Hepatocyte (in vitro differentiated cells): ENCODE data around the gene SRSF7. TPM values are rescaled to one million over a fixed set of nuclear protein-coding genes. Genes with fewer than 3 reads are reported as not detected.

Experiments
- DNase-seq: peaks from one replicate; pipeline ENCODE4 v3.0.0-alpha.2; 2016; ENCODE audit warnings: low spot score
- H2AFZ ChIP-seq: fragments of 200-600 bp; sonication (generic); 2 replicates; pipeline ENCODE4 v1.6.0; 2016; ENCODE audit warnings: antibody characterized with exemption, mild to moderate bottlenecking
- H3K27ac ChIP-seq: fragments of 200-600 bp; sonication (generic); 2 replicates; pipeline ENCODE4 v1.5.1; 2016; ENCODE audit warnings: mild to moderate bottlenecking
- H3K27me3 ChIP-seq: fragments of 200-600 bp; sonication (generic); 2 replicates; pipeline ENCODE4 v1.6.1; 2016
- H3K36me3 ChIP-seq: fragments of 200-600 bp; sonication (generic); replicated peaks from 2 replicates; pipeline ENCODE4 v1.5.1; 2016; ENCODE audit warnings: low read depth; ENCODE audit not compliant: insufficient read depth
- H3K4me1 ChIP-seq: fragments of 200-600 bp; sonication (generic); 2 replicates; pipeline ENCODE4 v1.5.1; 2016; ENCODE audit warnings: mild to moderate bottlenecking, moderate library complexity; ENCODE audit not compliant: insufficient read depth
- H3K4me2 ChIP-seq: fragments of 200-600 bp; sonication (generic); 2 replicates; pipeline ENCODE4 v1.6.0; 2016
- H3K4me3 ChIP-seq: fragments of 200-600 bp; sonication (generic); 2 replicates; pipeline ENCODE4 v1.5.1; 2016; ENCODE audit warnings: mild to moderate bottlenecking
- H3K79me2 ChIP-seq: fragments of 200-600 bp; sonication (generic); 2 replicates; pipeline ENCODE4 v1.6.0; 2017; ENCODE audit warnings: mild to moderate bottlenecking
- H3K9me2 ChIP-seq: fragments of 200-600 bp; sonication (generic); replicated peaks from 2 replicates; pipeline ENCODE4 v1.6.0; 2017; ENCODE audit warnings: mild to moderate bottlenecking; ENCODE audit not compliant: insufficient read depth
- H3K9me3 ChIP-seq: fragments of 200-600 bp; sonication (generic); 2 replicates; pipeline ENCODE4 v1.5.1; 2016; ENCODE audit warnings: low read depth, mild to moderate bottlenecking
- H4K20me1 ChIP-seq: fragments of 200-600 bp; sonication (generic); 2 replicates; pipeline ENCODE4 v1.6.0; 2016; ENCODE audit warnings: mild to moderate bottlenecking; ENCODE audit not compliant: insufficient read depth, poor library complexity, severe bottlenecking
- CTCF ChIP-seq: fragments of 200-600 bp; sonication (generic); IDR thresholded peaks from 2 replicates; pipeline ENCODE4 v1.5.1; 2016; ENCODE audit warnings: antibody characterized with exemption, mild to moderate bottlenecking; ENCODE audit not compliant: poor library complexity
- EZH2 ChIP-seq: fragments of 200-600 bp; sonication (generic); IDR thresholded peaks from 2 replicates; pipeline ENCODE4 v1.6.1; 2016; ENCODE audit warnings: antibody characterized with exemption, mild to moderate bottlenecking, borderline replicate concordance
- EZH2phosphoT487 ChIP-seq: fragments of 200-600 bp; sonication (generic); IDR thresholded peaks from one replicate; pipeline ENCODE4 v1.6.1; 2018; ENCODE audit warnings: antibody characterized with exemption, mild to moderate bottlenecking, low read depth, moderate library complexity; ENCODE audit not compliant: unreplicated experiment, severe bottlenecking
- WGBS: methylation state at CpG from one replicate; pipeline ENCODE4 v1.1.6; 2016; ENCODE audit warnings: low lambda C conversion rate; ENCODE audit errors: missing lambda C conversion rate; 5-methylcytosine and 5-hydroxymethylcytosine counted together
- polyA plus RNA-seq: library from polyadenylated mRNA; unstranded; fragments of >200 nt; fragmentation: Nextera tagmentation; extraction: Ambion mirVana; gene quantifications from 2 replicates; pipeline ENCODE4 v1.2.1, GENCODE V29; 2016
- total RNA-seq: library from RNA; depleted of rRNA; stranded (reverse); fragments of >200 nt; gene quantifications from 2 replicates; pipeline ENCODE4 v1.2.3, GENCODE V29; 2014

Gene SRSF7
- total and polyA plus RNA-seq, 2 experiments from 2014 or later = 113 to 147 TPM

- H3K9me3 ChIP-seq = no peaks in the 10 kb centered on the region
- H3K27me3 ChIP-seq = no peaks in the 10 kb centered on the region
- H3K36me3 ChIP-seq = no peaks in the 10 kb centered on the region
- H3K27ac ChIP-seq = no peak overlapping the region
- no peaks in the 10 kb centered on the region for H3K9me2 ChIP-seq
- DNase-seq = no peak
- H4K20me1 ChIP-seq = no peaks in the 10 kb centered on the region
- WGBS = 90% methylated on average over 14 of the region's 14 CpGs
- no peak overlapping the region for H3K4me3 ChIP-seq
- no peaks in the 10 kb centered on the region for H3K4me1 ChIP-seq
- H3K4me2 ChIP-seq = no peak overlapping the region
- H3K79me2 ChIP-seq = no peaks in the 10 kb centered on the region
- H2AFZ ChIP-seq = no peak overlapping the region
- TF ChIP-seq EZH2 (no peak), CTCF (no peak), EZH2phosphoT487 (no peak)
Observed at GRCh38 chr2:38731684-38732221, 19.4 kb downstream of the SRSF7 start.

- no peak overlapping the region for H3K4me3 ChIP-seq
- H3K27me3 ChIP-seq = no peaks in the 10 kb centered on the region
- H3K4me1 ChIP-seq = no peaks in the 10 kb centered on the region
- no peaks in the 10 kb centered on the region for H4K20me1 ChIP-seq
- DNase-seq = no peak
- H3K27ac ChIP-seq = no peak overlapping the region
- H3K36me3 ChIP-seq = no peaks in the 10 kb centered on the region
- H2AFZ ChIP-seq = no peak overlapping the region
- no peaks in the 10 kb centered on the region for H3K9me2 ChIP-seq
- H3K79me2 ChIP-seq = no peaks in the 10 kb centered on the region
- WGBS = 98% methylated on average over 7 of the region's 7 CpGs
- H3K9me3 ChIP-seq = no peaks in the 10 kb centered on the region
- no peak for TF ChIP-seq EZH2
- TF ChIP-seq EZH2phosphoT487 = no peak
- no peak for TF ChIP-seq CTCF
- H3K4me2 ChIP-seq = no peak overlapping the region
Observed at GRCh38 chr2:38731090-38731489, 20.1 kb downstream of the SRSF7 start.

- Histone ChIP-seq H3K4me1 (no peaks in the 10 kb centered on the region), H3K9me2 (no peaks in the 10 kb centered on the region), H3K4me3 (no peak overlapping the region), H3K79me2 (no peaks in the 10 kb centered on the region), H3K4me2 (no peak overlapping the region), H3K9me3 (no peaks in the 10 kb centered on the region), H3K36me3 (no peaks in the 10 kb centered on the region), H2AFZ (no peak overlapping the region), H3K27me3 (no peaks in the 10 kb centered on the region), H3K27ac (no peak overlapping the region), H4K20me1 (no peaks in the 10 kb centered on the region)
- 0% methylated on average over 2 of the region's 2 CpGs for WGBS
- DNase-seq = no peak
- TF ChIP-seq EZH2 (no peak), CTCF (no peak)
Observed at GRCh38 chr2:38728694-38729093, 22.5 kb downstream of the SRSF7 start.

- H3K36me3 ChIP-seq = no peaks in the 10 kb centered on the region
- H3K79me2 ChIP-seq = no peaks in the 10 kb centered on the region
- WGBS = 100% methylated on average over 1 of the region's 1 CpG
- no peak overlapping the region for H2AFZ ChIP-seq
- no peaks in the 10 kb centered on the region for H3K4me1 ChIP-seq
- H3K27me3 ChIP-seq = no peaks in the 10 kb centered on the region
- no peak overlapping the region for H3K4me3 ChIP-seq
- H3K9me2 ChIP-seq = no peaks in the 10 kb centered on the region
- DNase-seq = no peak
- no peaks in the 10 kb centered on the region for H3K9me3 ChIP-seq
- H4K20me1 ChIP-seq = no peaks in the 10 kb centered on the region
- no peak overlapping the region for H3K4me2 ChIP-seq
- H3K27ac ChIP-seq = no peak overlapping the region
- no peak for TF ChIP-seq EZH2phosphoT487
- TF ChIP-seq CTCF = no peak
- TF ChIP-seq EZH2 = no peak
Observed at GRCh38 chr2:38727661-38728060, 23.5 kb downstream of the SRSF7 start.
